Measurements from ENCODE around the gene ARHGEF4.

DNA sequence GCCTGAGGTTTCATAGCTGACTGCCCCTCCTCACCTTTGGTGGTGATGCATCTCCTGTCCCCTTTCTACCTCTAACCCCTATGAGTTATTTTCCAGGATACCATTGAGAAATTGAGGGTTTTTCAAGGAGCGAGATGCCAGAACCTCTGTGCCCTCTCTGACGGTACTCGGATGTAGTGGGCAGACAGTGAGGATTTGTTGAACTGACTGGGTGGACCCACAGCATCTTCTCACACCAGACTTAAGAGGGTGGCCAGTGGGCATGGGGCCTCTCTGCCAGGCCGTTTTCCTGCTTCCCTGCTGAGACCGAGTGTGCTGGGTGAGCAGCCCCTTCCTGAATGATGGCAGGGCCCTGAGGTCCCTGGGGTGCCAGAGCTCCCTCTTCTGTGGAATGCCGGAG, 46.3 kb downstream of the ARHGEF4 start:
- TF ChIP-seq, protein P1, sequence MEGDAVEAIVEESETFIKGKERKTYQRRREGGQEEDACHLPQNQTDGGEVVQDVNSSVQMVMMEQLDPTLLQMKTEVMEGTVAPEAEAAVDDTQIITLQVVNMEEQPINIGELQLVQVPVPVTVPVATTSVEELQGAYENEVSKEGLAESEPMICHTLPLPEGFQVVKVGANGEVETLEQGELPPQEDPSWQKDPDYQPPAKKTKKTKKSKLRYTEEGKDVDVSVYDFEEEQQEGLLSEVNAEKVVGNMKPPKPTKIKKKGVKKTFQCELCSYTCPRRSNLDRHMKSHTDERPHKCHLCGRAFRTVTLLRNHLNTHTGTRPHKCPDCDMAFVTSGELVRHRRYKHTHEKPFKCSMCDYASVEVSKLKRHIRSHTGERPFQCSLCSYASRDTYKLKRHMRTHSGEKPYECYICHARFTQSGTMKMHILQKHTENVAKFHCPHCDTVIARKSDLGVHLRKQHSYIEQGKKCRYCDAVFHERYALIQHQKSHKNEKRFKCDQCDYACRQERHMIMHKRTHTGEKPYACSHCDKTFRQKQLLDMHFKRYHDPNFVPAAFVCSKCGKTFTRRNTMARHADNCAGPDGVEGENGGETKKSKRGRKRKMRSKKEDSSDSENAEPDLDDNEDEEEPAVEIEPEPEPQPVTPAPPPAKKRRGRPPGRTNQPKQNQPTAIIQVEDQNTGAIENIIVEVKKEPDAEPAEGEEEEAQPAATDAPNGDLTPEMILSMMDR (IDR thresholded peaks at IDR 0.05): no peak
- no peak for TF ChIP-seq POLR2A (IDR thresholded peaks at IDR 0.05)

All from heart left ventricle (tissue), 13 donors.